Muscle of leg (tissue), 11 donors: ENCODE results near the gene TRIM29. TPM values are rescaled to one million over a fixed set of nuclear protein-coding genes. Genes with fewer than 3 reads are reported as not detected.

Source experiments
- DNase-seq: peaks from one replicate; pipeline ENCODE4 v3.0.0; 2013
- H3K27ac ChIP-seq: one replicate; pipeline ENCODE4 v1.5.1; 2013; ENCODE audit warnings: mild to moderate bottlenecking, low read length, control low read depth
- H3K27me3 ChIP-seq: one replicate; pipeline ENCODE4 v1.6.1; 2013; ENCODE audit warnings: low read length; ENCODE audit not compliant: control insufficient read depth, insufficient read depth
- H3K36me3 ChIP-seq: one replicate; pipeline ENCODE4 v1.6.1; 2013; ENCODE audit warnings: low read length; ENCODE audit not compliant: control insufficient read depth, insufficient read depth
- H3K4me1 ChIP-seq: one replicate; pipeline ENCODE4 v1.6.1; 2013; ENCODE audit warnings: low read length; ENCODE audit not compliant: control insufficient read depth, insufficient read depth
- H3K4me3 ChIP-seq: one replicate; pipeline ENCODE4 v1.5.1; 2013; ENCODE audit warnings: low read length, control low read depth
- H3K9me3 ChIP-seq: replicated peaks from 2 replicates; pipeline ENCODE4 v1.6.1; 2013; ENCODE audit warnings: low read depth, low read length; ENCODE audit not compliant: control insufficient read depth
- WGBS: methylation state at CpG from one replicate; pipeline ENCODE4 v1.1.5; 2013; ENCODE audit warnings: missing lambda C conversion rate; ENCODE audit not compliant: insufficient coverage; 5-methylcytosine and 5-hydroxymethylcytosine counted together
- polyA plus RNA-seq, 8 donors: library from polyadenylated mRNA; unstranded; fragments of 120-200 nt; gene quantifications; one replicate each; pipeline versions ENCODE4 v1.2.1 to v1.2.3, GENCODE V29; 2013; ENCODE audit warnings: inconsistent platforms in 1 of 8, low replicate concordance in 1 of 8; ENCODE audit not compliant: insufficient read length in 8 of 8, insufficient read depth in 1 of 8
- total RNA-seq: library from RNA; stranded (reverse); fragments of 120-200 nt; gene quantifications from one replicate; pipeline ENCODE4 v1.2.4, GENCODE V29; 2013

TRIM29 gene
- total and polyA plus RNA-seq, 9 donors = 0.30 to 44.3 (median 0.52) TPM

DNA sequence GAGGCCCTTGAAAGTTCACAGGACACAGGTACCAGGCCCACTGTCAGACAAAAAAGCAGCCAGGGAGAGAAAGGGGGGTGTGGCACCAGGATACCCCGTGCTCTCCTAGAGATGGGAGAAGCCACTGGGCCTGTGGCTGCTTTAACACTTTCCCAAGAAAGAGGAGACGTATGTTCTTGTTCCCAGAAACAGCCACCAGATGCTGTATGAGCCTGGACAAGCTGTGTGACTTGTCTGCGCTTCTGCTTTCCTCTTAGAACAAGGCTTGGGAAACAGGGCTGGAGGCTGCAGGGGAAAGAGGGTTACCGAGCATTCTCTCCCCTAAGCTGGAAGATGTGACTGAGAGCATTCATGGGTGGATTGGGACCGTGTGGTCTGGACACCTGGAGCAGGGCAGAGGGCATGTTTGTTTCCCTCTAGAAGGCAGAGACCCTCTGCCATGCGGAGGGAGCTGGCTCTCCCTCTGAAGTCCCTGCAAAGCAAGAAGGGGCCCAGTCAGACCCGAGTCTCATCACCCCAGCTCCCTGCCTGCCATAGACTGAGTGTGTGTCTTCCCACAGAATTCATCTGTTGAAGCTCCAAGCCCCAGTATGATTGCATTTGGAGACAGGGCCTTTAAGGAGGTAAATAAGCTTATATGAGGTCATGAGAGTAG lies 74.1 kb downstream of the TRIM29 start:
- WGBS = 66% methylated on average over 5 of the region's 7 CpGs

DNA sequence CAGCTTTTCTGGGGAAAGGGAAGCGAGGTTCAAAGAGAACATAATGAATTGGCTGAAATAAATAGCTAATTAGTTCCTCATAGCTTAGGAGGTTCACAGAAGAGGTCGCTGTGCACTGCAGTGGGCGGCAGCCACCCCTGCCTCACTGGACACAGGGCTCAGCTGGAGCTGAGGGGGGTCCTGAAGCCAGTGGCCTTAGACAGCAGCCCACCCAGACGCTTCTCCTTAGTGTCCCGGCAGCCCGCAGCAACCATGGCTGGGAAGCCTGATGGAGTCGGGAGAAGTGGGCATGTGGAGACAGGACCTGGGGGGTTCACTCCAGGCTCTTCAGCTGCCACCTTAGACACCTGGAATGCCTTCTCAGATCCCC lies 75.4 kb downstream of the TRIM29 start:
- Histone ChIP-seq H3K27me3 (peaks cover 9% of the 10 kb centered on the region), H3K4me3 (no peak overlapping the region), H3K27ac (no peak overlapping the region), H3K36me3 (no peaks in the 10 kb centered on the region), H3K9me3 (no peaks in the 10 kb centered on the region), H3K4me1 (peaks cover 21% of the 10 kb centered on the region)
- WGBS = 51% methylated on average over 3 of the region's 7 CpGs
- DNase-seq = no peak

More for the DNA sequence above, 74.1 kb downstream of the TRIM29 start:
- no peaks in the 10 kb centered on the region for H3K9me3 ChIP-seq
- H3K4me1 ChIP-seq = peaks cover 34% of the 10 kb centered on the region
- DNase-seq = no peak
- H3K27me3 ChIP-seq = peaks cover 9% of the 10 kb centered on the region
- H3K4me3 ChIP-seq = no peak overlapping the region
- H3K36me3 ChIP-seq = no peaks in the 10 kb centered on the region
- no peak overlapping the region for H3K27ac ChIP-seq

DNA sequence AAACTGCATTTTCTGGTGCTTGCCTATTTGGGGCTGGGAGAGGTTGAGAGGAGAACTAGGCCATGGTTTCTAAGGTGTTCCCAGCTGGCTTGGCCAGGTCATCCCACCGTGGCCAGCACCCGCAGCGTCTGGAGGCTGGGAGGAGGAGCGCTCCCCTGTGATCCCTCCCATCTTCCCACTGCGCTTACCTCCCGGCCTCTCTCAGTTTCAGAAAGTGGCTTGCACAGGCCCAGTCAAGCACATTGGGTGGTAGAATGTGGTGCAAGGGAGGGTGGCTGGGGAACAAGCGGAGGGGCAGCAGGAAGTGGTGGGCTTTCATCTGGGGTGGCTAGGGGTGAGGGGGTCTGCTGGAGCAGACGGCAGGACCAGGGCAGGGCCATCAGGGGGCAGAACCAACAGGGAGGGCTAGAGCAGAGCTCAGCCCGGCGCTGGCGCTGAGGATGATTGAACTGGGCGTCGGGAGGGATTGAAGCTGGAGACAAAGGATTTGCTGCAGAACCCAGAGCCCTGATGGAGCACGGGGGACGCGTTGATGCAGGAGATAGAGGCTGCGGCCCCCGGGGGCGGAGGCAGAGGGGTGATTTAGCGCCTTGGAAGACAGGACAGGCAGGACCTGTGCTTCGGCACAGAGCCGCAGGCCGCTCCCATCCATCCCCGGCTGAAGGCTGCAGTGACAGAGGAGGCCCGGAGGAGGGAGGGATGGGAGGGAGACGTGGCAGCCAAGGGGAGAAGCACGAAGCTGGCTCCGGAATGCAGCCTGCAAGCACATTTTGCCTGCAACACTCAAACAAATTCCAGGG lies 76.0 kb downstream of the TRIM29 start:
- 33% methylated on average over 14 of the region's 28 CpGs for WGBS
- no peaks in the 10 kb centered on the region for H3K36me3 ChIP-seq
- no peaks in the 10 kb centered on the region for H3K9me3 ChIP-seq
- peaks cover 9% of the 10 kb centered on the region for H3K27me3 ChIP-seq
- peaks cover 15% of the 10 kb centered on the region for H3K4me1 ChIP-seq
- peak; percentile 82 for DNase-seq
- no peak overlapping the region for H3K4me3 ChIP-seq
- no peak overlapping the region for H3K27ac ChIP-seq

Other genes starting within 250 kb of the TRIM29 start
- gene OAF, start 72.9 kb upstream of the TRIM29 start, total RNA-seq = 44.2 TPM
- 10 to 100 TPM; 41.5 to 93.6 (median 61.6) TPM for gene OAF, start 72.9 kb upstream of the TRIM29 start, polyA plus RNA-seq
- gene POU2F3, start 102.0 kb upstream of the TRIM29 start, total RNA-seq = 0.13 TPM
- 1 to 10 TPM in 1 of 8 donors, under 1 TPM in 7; 0.10 to 3.1 (median 0.56) TPM for gene POU2F3, start 102.0 kb upstream of the TRIM29 start, polyA plus RNA-seq
- gene TLCD5, start 187.2 kb upstream of the TRIM29 start, total RNA-seq = 6.6 TPM
- 1 to 10 TPM; 6.0 to 9.1 (median 8.1) TPM for gene TLCD5, start 187.2 kb upstream of the TRIM29 start, polyA plus RNA-seq
- gene ARHGEF12, start 198.3 kb upstream of the TRIM29 start, total RNA-seq = 41.8 TPM
- gene ARHGEF12, start 198.3 kb upstream of the TRIM29 start, polyA plus RNA-seq = 10 to 100 TPM; 26.5 to 53.6 (median 36.4) TPM